NCI-H524 treated with DMSO at 0.1 percent for 48 hours (cell line): ENCODE data around the gene PLXND1.
"Not testable (repeated sequence)": the region's sequence is repeated elsewhere in the genome, so short reads cannot be mapped to it uniquely, and the experiment has no call there.

Experiments
- DNase-seq: peaks from one replicate; lab custom pipeline; 2025; lab: John Stamatoyannopoulos, UW

The PLXND1 gene

DNA sequence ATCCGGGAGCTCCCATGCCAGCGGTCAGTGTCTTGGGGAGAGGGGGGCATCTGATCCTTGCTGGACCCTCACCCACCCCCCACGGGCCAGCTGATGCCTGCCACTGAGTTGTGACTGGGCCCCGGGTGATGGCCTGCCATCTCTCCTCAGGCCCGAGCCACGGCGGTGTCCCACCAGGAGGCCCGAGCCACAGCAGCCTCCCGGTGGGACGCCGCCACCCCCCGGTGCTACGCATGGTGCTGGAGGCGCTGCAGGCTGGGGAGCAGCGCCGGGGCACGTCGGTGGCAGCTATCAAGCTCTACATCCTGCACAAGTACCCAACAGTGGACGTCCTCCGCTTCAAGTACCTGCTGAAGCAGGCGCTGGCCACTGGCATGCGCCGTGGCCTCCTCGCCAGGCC lies 59.2 kb downstream of the PLXND1 start:
- DNase-seq: no peak

DNA sequence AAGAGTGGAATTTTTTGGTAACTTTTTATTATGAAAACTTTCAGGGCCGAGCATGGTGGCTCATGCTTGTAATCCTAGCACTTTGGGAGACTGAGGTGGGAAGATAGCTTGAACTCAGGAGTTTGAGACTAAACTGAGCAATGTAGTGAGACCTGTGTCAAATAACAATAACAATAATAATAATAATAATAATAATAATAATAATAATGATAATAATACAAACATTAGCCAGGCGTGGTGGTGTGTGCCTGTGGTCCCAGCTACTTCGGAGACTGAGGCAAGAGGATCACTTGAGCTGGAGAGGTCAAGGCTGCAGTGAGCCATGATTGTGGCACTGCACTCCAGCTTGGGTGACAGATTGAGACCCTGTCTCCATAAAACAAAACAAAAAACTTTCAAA lies 60.5 kb downstream of the PLXND1 start:
- DNase-seq: not testable (repeated sequence)

GRCh38 chr3:129543999-129544398 lies 62.5 kb downstream of the PLXND1 start:
- no peak for DNase-seq

GRCh38 chr3:129543156-129543790 lies 63.2 kb downstream of the PLXND1 start, which contains the start of gene H1-8:
TSS of gene H1-8 (plus strand) at chr3:129543175. CDS start at chr3:129543219, 44 bp downstream.
- DNase-seq: no peak

DNA sequence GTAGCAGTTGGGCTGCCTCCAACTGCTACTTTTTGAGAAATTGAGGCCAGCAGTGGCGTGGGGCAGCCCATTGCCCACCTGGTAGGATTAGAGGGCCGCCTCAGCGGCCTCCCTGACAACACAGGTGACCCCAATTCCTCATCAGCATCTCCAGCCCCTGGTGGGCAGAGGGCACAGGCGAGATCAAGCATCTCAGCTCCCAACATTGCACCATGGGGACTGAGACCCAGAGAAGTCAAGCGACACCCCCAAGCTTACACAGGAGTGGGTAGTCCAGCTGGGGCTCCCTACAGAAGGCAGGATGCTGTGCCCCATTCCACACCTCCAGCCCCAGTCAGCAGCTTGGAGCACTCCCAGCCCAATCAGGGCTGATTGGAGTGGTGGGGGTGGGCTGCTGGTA lies 63.7 kb downstream of the PLXND1 start:
- no peak for DNase-seq

GRCh38 chr3:129540776-129541516 lies 65.5 kb downstream of the PLXND1 start:
- no peak for DNase-seq

- no peak for DNase-seq
Observed at GRCh38 chr3:129539206-129539605, 67.3 kb downstream of the PLXND1 start.

GRCh38 chr3:129536804-129537203 lies 69.7 kb downstream of the PLXND1 start:
- no peak for DNase-seq

- DNase-seq: no peak
Observed at GRCh38 chr3:129536374-129536667, 70.2 kb downstream of the PLXND1 start.

DNA sequence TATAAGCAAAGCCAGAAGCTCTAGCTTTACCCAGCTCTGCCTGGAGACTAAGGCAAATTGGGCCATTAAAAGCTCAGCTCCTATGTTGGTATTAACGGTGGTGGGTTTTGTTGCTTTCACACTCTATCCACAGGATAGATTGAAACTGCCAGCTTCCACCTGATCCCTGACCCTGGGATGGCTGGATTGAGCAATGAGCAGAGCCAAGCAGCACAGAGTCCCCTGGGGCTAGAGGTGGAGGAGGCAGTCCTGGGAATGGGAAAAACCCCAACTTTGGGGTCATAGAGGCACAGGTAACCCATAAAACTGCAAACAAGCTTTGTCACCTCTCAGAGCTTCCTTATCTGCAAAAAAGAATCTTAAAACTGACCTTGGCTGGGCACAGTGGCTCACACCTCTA lies 71.4 kb downstream of the PLXND1 start:
- no peak for DNase-seq

DNA sequence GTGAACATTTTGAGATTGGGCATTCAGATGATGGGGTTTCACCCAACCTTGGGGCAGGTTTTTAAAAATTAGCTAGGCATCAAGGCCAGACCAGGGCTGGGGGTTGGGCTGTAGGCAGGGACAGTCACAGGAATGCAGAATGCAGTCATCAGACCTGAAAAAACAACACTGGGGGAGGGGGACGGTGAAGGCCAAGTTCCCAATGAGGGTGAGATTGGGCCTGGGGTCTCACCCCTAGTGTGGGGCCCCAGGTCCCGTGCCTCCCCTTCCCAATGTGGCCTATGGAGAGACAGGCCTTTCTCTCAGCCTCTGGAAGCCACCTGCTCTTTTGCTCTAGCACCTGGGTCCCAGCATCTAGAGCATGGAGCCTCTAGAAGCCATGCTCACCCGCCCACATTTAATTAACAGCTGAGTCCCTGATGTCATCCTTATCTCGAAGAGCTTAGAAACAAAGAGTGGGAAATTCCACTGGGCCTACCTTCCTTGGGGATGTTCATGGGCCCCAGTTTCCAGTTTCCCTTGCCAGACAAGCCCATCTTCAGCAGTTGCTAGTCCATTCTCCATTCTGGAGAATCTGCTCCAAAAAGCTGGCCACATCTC lies 71.9 kb downstream of the PLXND1 start:
- DNase-seq: no peak

DNA sequence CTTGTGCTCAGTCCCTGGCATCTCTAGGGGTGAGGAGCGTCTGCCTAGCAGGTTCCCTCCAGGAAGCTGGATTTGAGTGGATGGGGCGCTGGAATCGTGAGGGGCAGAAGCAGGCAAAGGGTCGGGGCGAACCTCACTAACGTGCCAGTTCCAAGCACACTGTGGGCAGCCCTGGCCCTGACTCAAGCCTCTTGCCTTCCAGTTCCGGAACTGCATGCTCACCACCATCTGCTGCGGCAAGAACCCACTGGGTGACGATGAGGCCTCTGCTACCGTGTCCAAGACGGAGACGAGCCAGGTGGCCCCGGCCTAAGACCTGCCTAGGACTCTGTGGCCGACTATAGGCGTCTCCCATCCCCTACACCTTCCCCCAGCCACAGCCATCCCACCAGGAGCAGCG lies 73.1 kb downstream of the PLXND1 start:
- no peak for DNase-seq

- DNase-seq: no peak
Observed at GRCh38 chr3:129532261-129532660, 74.2 kb downstream of the PLXND1 start.

DNA sequence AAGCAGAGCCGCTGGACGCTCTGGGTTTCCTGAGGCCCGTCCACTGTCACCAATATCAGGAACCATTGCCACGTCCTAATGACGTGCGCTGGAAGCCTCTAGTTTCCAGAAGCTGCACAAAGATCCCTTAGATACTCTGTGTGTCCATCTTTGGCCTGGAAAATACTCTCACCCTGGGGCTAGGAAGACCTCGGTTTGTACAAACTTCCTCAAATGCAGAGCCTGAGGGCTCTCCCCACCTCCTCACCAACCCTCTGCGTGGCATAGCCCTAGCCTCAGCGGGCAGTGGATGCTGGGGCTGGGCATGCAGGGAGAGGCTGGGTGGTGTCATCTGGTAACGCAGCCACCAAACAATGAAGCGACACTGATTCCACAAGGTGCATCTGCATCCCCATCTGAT lies 74.8 kb downstream of the PLXND1 start:
- no peak for DNase-seq

GRCh38 chr3:129530821-129531220 lies 75.7 kb downstream of the PLXND1 start:
- DNase-seq: no peak

GRCh38 chr3:129530251-129530791 lies 76.2 kb downstream of the PLXND1 start:
- no peak for DNase-seq

DNA sequence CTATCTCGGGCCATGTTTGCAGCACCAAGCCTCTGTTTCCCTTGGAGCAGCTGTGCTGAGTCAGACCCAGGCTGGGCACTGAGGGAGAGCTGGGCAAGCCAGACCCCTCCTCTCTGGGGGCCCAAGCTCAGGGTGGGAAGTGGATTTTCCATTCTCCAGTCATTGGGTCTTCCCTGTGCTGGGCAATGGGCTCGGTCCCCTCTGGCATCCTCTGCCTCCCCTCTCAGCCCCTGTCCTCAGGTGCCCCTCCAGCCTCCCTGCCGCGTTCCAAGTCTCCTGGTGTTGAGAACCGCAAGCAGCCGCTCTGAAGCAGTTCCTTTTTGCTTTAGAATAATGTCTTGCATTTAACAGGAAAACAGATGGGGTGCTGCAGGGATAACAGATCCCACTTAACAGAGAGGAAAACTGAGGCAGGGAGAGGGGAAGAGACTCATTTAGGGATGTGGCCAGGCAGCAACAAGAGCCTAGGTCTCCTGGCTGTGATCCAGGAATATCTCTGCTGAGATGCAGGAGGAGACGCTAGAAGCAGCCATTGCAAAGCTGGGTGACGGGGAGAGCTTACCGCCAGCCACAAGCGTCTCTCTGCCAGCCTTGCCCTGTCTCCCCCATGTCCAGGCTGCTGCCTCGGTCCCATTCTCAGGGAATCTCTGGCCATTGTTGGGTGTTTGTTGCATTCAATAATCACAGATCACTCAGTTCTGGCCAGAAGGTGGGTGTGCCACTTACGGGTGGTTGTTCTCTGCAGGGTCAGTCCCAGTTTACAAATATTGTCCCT lies 76.9 kb downstream of the PLXND1 start:
- DNase-seq: no peak

GRCh38 chr3:129528589-129529100 lies 77.8 kb downstream of the PLXND1 start, which contains the start of gene RHO:
TSS of gene RHO (plus strand) at chr3:129528639. CDS start at chr3:129528734, 95 bp downstream.
- DNase-seq: no peak

DNA sequence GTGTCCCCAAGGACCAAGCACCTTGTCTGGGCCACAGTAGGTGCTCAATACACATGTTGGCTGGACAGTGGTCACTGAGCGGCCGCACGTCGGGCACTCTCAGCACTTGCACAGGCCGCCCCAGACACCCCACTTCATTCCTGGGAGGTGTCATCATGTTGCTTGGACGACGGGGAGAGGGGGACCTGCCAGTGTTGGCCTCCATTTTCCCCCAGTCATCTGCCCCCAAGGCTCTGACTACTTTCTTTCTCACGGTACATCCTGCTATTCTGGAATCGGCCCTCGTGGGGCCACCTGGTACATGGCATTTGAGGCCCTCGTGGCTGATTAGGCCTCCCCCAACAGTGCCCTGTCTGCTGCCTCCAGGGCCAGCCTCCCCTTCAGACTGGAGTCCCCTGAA lies 79.2 kb downstream of the PLXND1 start:
- DNase-seq: no peak

DNA sequence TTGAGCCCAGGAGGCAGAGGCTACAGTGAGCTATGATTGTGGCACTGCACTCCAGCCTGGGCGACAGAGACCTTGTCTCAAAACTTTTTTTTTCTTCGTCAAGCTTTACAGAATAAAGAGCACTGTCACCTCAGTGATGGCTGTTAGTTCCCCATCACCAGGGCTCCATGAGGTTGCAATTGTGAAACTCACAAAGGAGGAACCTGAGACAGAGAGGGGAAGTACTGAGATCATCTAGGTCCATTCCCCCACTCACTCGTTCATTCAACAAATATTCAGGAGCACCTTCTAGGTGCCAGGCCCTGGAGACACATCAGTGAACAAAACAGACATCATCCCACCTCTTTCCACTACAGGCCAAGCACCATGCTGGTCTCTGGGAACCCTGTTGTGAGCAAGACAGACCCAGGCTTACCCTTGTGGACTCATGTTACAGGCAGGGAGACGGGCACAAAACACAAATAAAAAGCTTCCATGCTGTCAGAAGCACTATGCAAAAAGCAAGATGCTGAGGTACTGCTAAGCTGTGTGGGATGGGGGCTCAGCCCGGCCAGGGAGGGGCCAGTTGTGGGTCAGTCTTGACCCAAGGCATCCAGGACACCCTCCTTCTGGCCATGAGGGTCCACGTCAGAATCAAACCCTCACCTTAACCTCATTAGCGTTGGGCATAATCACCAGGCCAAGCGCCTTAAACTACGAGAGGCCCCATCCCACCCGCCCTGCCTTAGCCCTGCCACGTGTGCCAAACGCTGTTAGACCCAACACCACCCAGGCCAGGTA lies 80.2 kb downstream of the PLXND1 start:
- no peak for DNase-seq

GRCh38 chr3:129525341-129525968 lies 81.0 kb downstream of the PLXND1 start:
- no peak for DNase-seq
